IMR-90 (cell line): ENCODE data around the gene ATG2A. TPM values are rescaled to one million over a fixed set of nuclear protein-coding genes. Genes with fewer than 3 reads are reported as not detected.
A peak's percentile ranks its signal among the peaks of the same experiment; 100 is the strongest.

Source experiments
- ATAC-seq: fragments of 200-7000 bp; cut with Tn5 transposase; 2 replicates; pipeline ENCODE4 v1.9.1; 2020; ENCODE audit warnings: low read depth, mild to moderate bottlenecking, moderate library complexity
- BruUV-seq: library from RNA; stranded (reverse); fragments of 400-500 nt; replicated peaks from 2 replicates; lab custom pipeline; 2021; lab: Mats Ljungman, UMichigan
- CTCF ChIA-PET: fragments of 300-600 bp; formaldehyde crosslinking; extraction: SDS; loops from one replicate; lab custom pipeline; 2021; ENCODE audit warnings: antibody characterized with exemption; lab: Yijun Ruan, JAX
- POLR2A ChIA-PET: fragments of 300-600 bp; sonication (Branson Sonifier 250); formaldehyde crosslinking; loops from one replicate; lab custom pipeline; 2022; ENCODE audit warnings: antibody characterized with exemption; ENCODE audit not compliant: unreplicated experiment; lab: Charles Lee
- DNase-seq: peaks from one replicate; pipeline ENCODE4 v3.0.0; 2013
- H2AFZ ChIP-seq: replicated peaks from 2 replicates; pipeline ENCODE3; 2013; ENCODE audit warnings: low read length, mild to moderate bottlenecking; ENCODE audit not compliant: poor library complexity
- H2AK5ac ChIP-seq: 2 replicates; pipeline ENCODE4 v1.6.1; 2013; ENCODE audit warnings: low read depth, low read length, inconsistent platforms
- H2AK9ac ChIP-seq: replicated peaks from 2 replicates; pipeline ENCODE3; 2013; ENCODE audit warnings: mild to moderate bottlenecking, low read depth, low read length, moderate library complexity; ENCODE audit not compliant: poor library complexity
- H2BK120ac ChIP-seq: 2 replicates; pipeline ENCODE4 v1.6.1; 2013; ENCODE audit warnings: low read depth, low read length, inconsistent platforms
- H2BK15ac ChIP-seq: 3 replicates; pipeline ENCODE4 v1.6.1; 2013; ENCODE audit warnings: low read depth, low read length, inconsistent platforms
- H2BK20ac ChIP-seq: 2 replicates; pipeline ENCODE4 v1.6.1; 2013; ENCODE audit warnings: low read depth, mild to moderate bottlenecking, inconsistent platforms, low read length, moderate library complexity
- H2BK5ac ChIP-seq: 2 replicates; pipeline ENCODE4 v1.6.1; 2013; ENCODE audit warnings: mild to moderate bottlenecking, low read depth, low read length, inconsistent platforms; ENCODE audit not compliant: poor library complexity, severe bottlenecking
- H3K14ac ChIP-seq: replicated peaks from 2 replicates; pipeline ENCODE4 v1.6.1; 2013; ENCODE audit warnings: low read depth, low read length, inconsistent platforms
- H3K18ac ChIP-seq: 2 replicates; pipeline ENCODE4 v1.6.1; 2013; ENCODE audit warnings: low read depth, low read length, control low read depth
- H3K23ac ChIP-seq: 2 replicates; pipeline ENCODE4 v1.6.1; 2013; ENCODE audit warnings: low read depth, low read length, inconsistent platforms
- H3K27ac ChIP-seq: 2 replicates; pipeline ENCODE4 v1.5.1; 2013; ENCODE audit warnings: mild to moderate bottlenecking, control low read depth, low read length; ENCODE audit not compliant: insufficient read depth
- H3K27me3 ChIP-seq: 2 replicates; pipeline ENCODE4 v1.6.1; 2013; ENCODE audit warnings: low read length; ENCODE audit not compliant: control insufficient read depth, insufficient read depth
- H3K36me3 ChIP-seq: 2 replicates; pipeline ENCODE4 v1.6.1; 2013; ENCODE audit warnings: low read length, mixed read lengths; ENCODE audit not compliant: control insufficient read depth, insufficient read depth
- H3K4ac ChIP-seq: 2 replicates; pipeline ENCODE4 v1.6.1; 2013; ENCODE audit warnings: low read depth, low read length, inconsistent platforms
- H3K4me1 ChIP-seq: 2 replicates; pipeline ENCODE4 v1.6.1; 2013; ENCODE audit warnings: low read length, mixed read lengths; ENCODE audit not compliant: control insufficient read depth, insufficient read depth
- H3K4me2 ChIP-seq: 2 replicates; pipeline ENCODE4 v1.6.1; 2013; ENCODE audit warnings: low read depth, mild to moderate bottlenecking, control low read depth, low read length, moderate library complexity
- H3K4me3 ChIP-seq: 2 replicates; pipeline ENCODE4 v1.5.1; 2013; ENCODE audit warnings: low read depth, mild to moderate bottlenecking, control low read depth, low read length, moderate library complexity; ENCODE audit not compliant: insufficient read depth
- H3K56ac ChIP-seq: 2 replicates; pipeline ENCODE4 v1.6.1; 2013; ENCODE audit warnings: low read length, inconsistent platforms; ENCODE audit not compliant: insufficient read depth; ENCODE audit errors: extremely low read depth
- H3K79me1 ChIP-seq, 2 experiments: 2 replicates each; pipeline ENCODE4 v1.6.1; 2013; ENCODE audit warnings: low read length in 2 of 2, inconsistent platforms in 1 of 2, low read depth in 1 of 2
- H3K9ac ChIP-seq: 2 replicates; pipeline ENCODE4 v1.6.1; 2013; ENCODE audit warnings: low read depth, low read length, control low read depth
- H3K9me1 ChIP-seq: 2 replicates; pipeline ENCODE4 v1.6.1; 2013; ENCODE audit warnings: low read length, inconsistent platforms; ENCODE audit not compliant: insufficient read depth
- H3K9me3 ChIP-seq: 2 replicates; pipeline ENCODE4 v1.6.1; 2013; ENCODE audit warnings: low read length; ENCODE audit not compliant: control insufficient read depth, insufficient read depth
- H4K20me1 ChIP-seq: 2 replicates; pipeline ENCODE4 v1.6.1; 2013; ENCODE audit warnings: low read length, inconsistent platforms; ENCODE audit not compliant: insufficient read depth
- H4K5ac ChIP-seq: 2 replicates; pipeline ENCODE4 v1.6.1; 2013; ENCODE audit warnings: mild to moderate bottlenecking, low read depth, low read length, control low read depth
- H4K8ac ChIP-seq, 2 experiments: 2 replicates each; pipeline ENCODE4 v1.6.1; 2013; ENCODE audit warnings: low read depth in 2 of 2, low read length in 2 of 2, control low read depth in 1 of 2, inconsistent platforms in 1 of 2
- H4K91ac ChIP-seq: 2 replicates; pipeline ENCODE4 v1.6.1; 2013; ENCODE audit warnings: low read depth, low read length, inconsistent platforms; ENCODE audit not compliant: insufficient read depth
- CHD1 ChIP-seq: IDR thresholded peaks from 2 replicates; pipeline ENCODE4 v1.6.1; 2012; ENCODE audit warnings: low read depth, low read length, improper control_type of control experiment
- MAFK ChIP-seq: IDR thresholded peaks from 2 replicates; pipeline ENCODE4 v1.6.1; 2012; ENCODE audit warnings: low read depth, low read length, improper control_type of control experiment
- RAD21 ChIP-seq: IDR thresholded peaks from 2 replicates; pipeline ENCODE4 v1.6.1; 2012; ENCODE audit warnings: low read length, improper control_type of control experiment
- RFX5 ChIP-seq: IDR thresholded peaks from 2 replicates; pipeline ENCODE4 v1.8.0; 2012; ENCODE audit warnings: low read depth, mild to moderate bottlenecking, low read length, moderate library complexity
- SMC3 ChIP-seq: fragments of 150-350 bp; IDR thresholded peaks from 2 replicates; pipeline ENCODE4 v1.6.1; 2016; ENCODE audit warnings: low read depth, mild to moderate bottlenecking, antibody characterized with exemption, low read length, moderate library complexity
- WGBS, 2 experiments: methylation state at CpG; one replicate each; pipeline versions ENCODE4 v1.1.5 to v1.1.7; 2013; ENCODE audit warnings: missing lambda C conversion rate in 2 of 2; ENCODE audit not compliant: insufficient read length in 1 of 2; ENCODE audit errors: extremely low coverage in 2 of 2; 5-methylcytosine and 5-hydroxymethylcytosine counted together
- dilution Hi-C: fragments of 300-500 bp; cut with HindIII; formaldehyde crosslinking; loops from one replicate; pipeline ENCODE4 v1.14.3; 2018; ENCODE audit warnings: low sequenced_read_pairs; ENCODE audit not compliant: unreplicated experiment
- in situ Hi-C: fragments of 300-500 bp; cut with MboI; formaldehyde crosslinking; loops from 3 replicates; pipeline ENCODE4 v1.14.3; 2019; ENCODE audit warnings: low sequenced_read_pairs, inconsistent platforms, mixed read lengths
- intact Hi-C: fragments of 100-400 bp; cut with micrococcal nuclease; formaldehyde crosslinking; loops from 2 replicates; pipeline ENCODE4 v1.10.0; 2022
- polyA plus RNA-seq, 3 experiments: library from polyadenylated mRNA; depleted of rRNA; stranded (reverse); fragments of >200 nt; gene quantifications; 2 replicates each; pipeline ENCODE4 v1.2.3, GENCODE V29; 2012; ENCODE audit warnings: low replicate concordance in 1 of 3
- total RNA-seq: library from RNA; depleted of rRNA; stranded (reverse); fragments of >200 nt; gene quantifications from 2 replicates; pipeline ENCODE4 v1.2.3, GENCODE V29; 2012

Gene ATG2A
- total and polyA plus RNA-seq, 2 of the 4 experiments (the other 2 are of a cell fraction): 3.2 to 10.5 TPM

DNA sequence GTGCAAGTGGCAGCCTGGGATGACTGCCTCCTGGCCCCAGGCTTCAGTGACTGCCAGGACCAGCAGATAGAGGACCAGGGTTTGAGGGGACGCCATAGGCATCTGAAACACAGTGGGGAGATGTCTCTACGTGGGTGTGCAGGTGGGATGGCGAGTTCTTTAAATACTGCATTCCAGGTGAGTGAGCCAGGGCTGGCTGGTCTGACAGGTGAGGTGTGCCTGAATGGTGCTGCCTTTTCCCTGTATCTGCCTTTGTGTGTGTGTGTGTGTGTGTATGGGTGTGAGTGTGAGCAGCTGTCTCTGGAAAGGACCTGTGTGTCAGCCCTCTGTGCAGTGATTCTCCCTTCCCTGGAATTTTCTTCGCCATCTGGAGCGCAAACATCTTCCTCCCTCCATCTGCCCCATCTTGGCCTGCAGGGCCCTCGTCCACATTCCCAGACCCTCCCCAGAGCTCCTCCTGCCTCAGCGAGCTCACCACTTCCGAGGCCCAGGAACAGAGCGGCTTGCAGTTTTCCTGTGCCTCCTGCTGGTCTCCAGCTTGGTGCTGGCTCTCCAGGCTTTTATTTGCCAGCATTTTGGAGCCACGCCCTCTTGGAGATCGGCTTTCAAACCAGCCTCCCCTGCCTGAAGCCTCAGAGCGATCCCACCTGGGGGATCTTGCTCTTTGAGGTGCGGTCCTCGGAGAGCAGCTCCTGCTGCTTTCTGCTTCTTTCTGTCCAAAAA lies 18.5 kb upstream of the ATG2A start, which contains the start of gene GPHA2:
TSS of gene GPHA2 (minus strand) at position 535 of the 723 bp plus-strand sequence. CDS start at position 102, 433 bp downstream.
- no peak within 1 kb of the TSS for H2BK15ac ChIP-seq
- H2AK9ac ChIP-seq: no peak within 1 kb of the TSS
- H2BK20ac ChIP-seq: no peak within 1 kb of the TSS
- no peak within 1 kb of the TSS for H4K8ac ChIP-seq
- H2AK5ac ChIP-seq: no peak within 1 kb of the TSS
- no peak within 1 kb of the TSS for H4K91ac ChIP-seq
- no peak within 1 kb of the TSS for H3K27ac ChIP-seq
- peaks cover 34% of the 10 kb centered on the region for H3K36me3 ChIP-seq
- H4K20me1 ChIP-seq: 0 out of 2 replicates have a peak, but pooled peaks cover 2% of the 10 kb centered on the region
- H4K5ac ChIP-seq: no peak within 1 kb of the TSS
- dilution Hi-C loops: no loop called here
- no TSS peak for BruUV-seq
- H3K56ac ChIP-seq: no peak within 1 kb of the TSS
- DNase-seq (no peak), ATAC-seq (peak; percentile 65)
- no peak within 1 kb of the TSS for H3K4ac ChIP-seq
- H3K4me3 ChIP-seq: no peak within 1 kb of the TSS
- WGBS, 2 experiments: 51% methylated on average over 7 of the region's 14 CpGs; no CpG with 5 or more reads in 1 of the 2 experiments
- no peaks in the 10 kb centered on the region for H3K4me1 ChIP-seq
- peaks cover 10% of the 10 kb centered on the region for H3K27me3 ChIP-seq
- peak within 1 kb of the TSS; percentile 10 for H2AFZ ChIP-seq
- H2BK5ac ChIP-seq: no peak within 1 kb of the TSS
- ChIA-PET CTCF (interaction anchor here (1.6 kb wide), 1 partner anchor 10 kb away, joined by 4 read pairs; no protein-coding TSS in a partner anchor), POLR2A (no interaction called here)
- H3K18ac ChIP-seq: no peak within 1 kb of the TSS
- H3K9me3 ChIP-seq: no peaks in the 10 kb centered on the region
- H3K14ac ChIP-seq: no peak within 1 kb of the TSS
- no peak within 1 kb of the TSS for H2BK120ac ChIP-seq
- H3K23ac ChIP-seq: no peak within 1 kb of the TSS
- H3K9me1 ChIP-seq: no peaks in the 10 kb centered on the region
- no peak for TF ChIP-seq RFX5
- no peak for TF ChIP-seq CHD1
- no peak for TF ChIP-seq SMC3
- no peak for TF ChIP-seq RAD21
- no peak for TF ChIP-seq MAFK
- H3K4me2 ChIP-seq: no peak within 1 kb of the TSS
- intact Hi-C loops: loop anchor here (5.0 kb wide), 1 partner anchor 223 kb away; no protein-coding TSS in a partner anchor
- H3K79me1 ChIP-seq: no peaks in the 10 kb centered on the region
- H3K9ac ChIP-seq: no peak within 1 kb of the TSS
- in situ Hi-C loops: no loop called here
